Keratinocyte (primary cell): ENCODE data around the gene SPATC1L. TPM values are rescaled to one million over a fixed set of nuclear protein-coding genes. Genes with fewer than 3 reads are reported as not detected.

ENCODE experiments used
- DNase-seq: peaks from one replicate; pipeline ENCODE4 v3.0.0-alpha.2; 2011; ENCODE audit warnings: low read depth, missing footprints, low spot score
- FAIRE-seq: peaks from 2 replicates; lab custom pipeline; 2011; peaks lifted over from hg19 to GRCh38; lab: Jason Lieb, UNC
- H2AFZ ChIP-seq: 2 replicates; pipeline ENCODE4 v1.6.0; 2012; ENCODE audit warnings: low read length, control low read depth, inconsistent platforms; ENCODE audit not compliant: control insufficient read depth
- H3K27ac ChIP-seq: 2 replicates; pipeline ENCODE4 v1.5.1; 2011; ENCODE audit warnings: low read length; ENCODE audit not compliant: control insufficient read depth, insufficient read depth
- H3K27me3 ChIP-seq: 3 replicates; pipeline ENCODE4 v1.6.0; 2011; ENCODE audit warnings: low read length; ENCODE audit not compliant: control insufficient read depth, insufficient read depth; ENCODE audit errors: extremely low read depth
- H3K36me3 ChIP-seq, 2 experiments: 2 replicates in 1 of 2; 3 replicates in 1 of 2; pipeline ENCODE4 v1.5.1; 2011; ENCODE audit warnings: low read length in 2 of 2, mild to moderate bottlenecking in 1 of 2; ENCODE audit not compliant: control insufficient read depth in 2 of 2, insufficient read depth in 2 of 2; ENCODE audit errors: extremely low read depth in 1 of 2
- H3K4me1 ChIP-seq: 3 replicates; pipeline ENCODE4 v1.5.1; 2011; ENCODE audit warnings: low read length; ENCODE audit not compliant: control insufficient read depth, insufficient read depth; ENCODE audit errors: extremely low read depth
- H3K4me2 ChIP-seq: 3 replicates; pipeline ENCODE4 v1.6.0; 2011; ENCODE audit warnings: low read depth, low read length; ENCODE audit not compliant: control insufficient read depth, insufficient read depth; ENCODE audit errors: extremely low read depth
- H3K4me3 ChIP-seq, 3 experiments: fragments of 200-600 bp in 1 of 3; sonication (generic) in 1 of 3; 2 replicates in 2 of 3; 3 replicates in 1 of 3; pipeline ENCODE4 v1.5.1; 2011 to 2016; ENCODE audit warnings: low read length in 3 of 3, mild to moderate bottlenecking in 3 of 3, control low read depth in 2 of 3, inconsistent platforms in 1 of 3, low read depth in 1 of 3, mixed read lengths in 1 of 3, mixed run types in 1 of 3, moderate library complexity in 1 of 3; ENCODE audit not compliant: control insufficient read depth in 2 of 3, insufficient read depth in 2 of 3; ENCODE audit errors: extremely low read depth in 1 of 3
- H3K79me2 ChIP-seq: 2 replicates; pipeline ENCODE4 v1.6.0; 2012; ENCODE audit warnings: low read length; ENCODE audit not compliant: control insufficient read depth, insufficient read depth
- H3K9ac ChIP-seq: 3 replicates; pipeline ENCODE4 v1.6.0; 2011; ENCODE audit warnings: low read length; ENCODE audit not compliant: control insufficient read depth, insufficient read depth; ENCODE audit errors: extremely low read depth
- H3K9me1 ChIP-seq: 3 replicates; pipeline ENCODE4 v1.6.0; 2011; ENCODE audit warnings: low read length; ENCODE audit not compliant: control insufficient read depth, insufficient read depth; ENCODE audit errors: extremely low read depth
- H3K9me3 ChIP-seq: 2 replicates; pipeline ENCODE4 v1.5.1; 2012; ENCODE audit warnings: low read depth, low read length; ENCODE audit not compliant: control insufficient read depth
- H4K20me1 ChIP-seq: 3 replicates; pipeline ENCODE4 v1.6.0; 2011; ENCODE audit warnings: low read length; ENCODE audit not compliant: control insufficient read depth, insufficient read depth; ENCODE audit errors: extremely low read depth
- CTCF ChIP-seq, 3 experiments: IDR thresholded peaks in 1 of 3; conservative IDR thresholded peaks in 1 of 3; optimal IDR thresholded peaks in 1 of 3; 2 replicates in 2 of 3; 3 replicates in 1 of 3; pipeline versions ENCODE3 to v1.5.1; 2011; ENCODE audit warnings: low read length in 3 of 3, mild to moderate bottlenecking in 3 of 3, moderate library complexity in 2 of 3, control low read depth in 1 of 3, inconsistent platforms in 1 of 3; ENCODE audit not compliant: insufficient read depth in 2 of 3; ENCODE audit errors: extremely low read depth in 1 of 3
- EZH2 ChIP-seq: IDR thresholded peaks from one replicate; pipeline ENCODE4 v1.6.1; 2012; ENCODE audit warnings: inconsistent platforms, mild to moderate bottlenecking, low read length, moderate library complexity
- dilution Hi-C: fragments of 300-500 bp; cut with MboI; formaldehyde crosslinking; loops from one replicate; pipeline ENCODE4 v1.7.0; 2020; ENCODE audit warnings: low sequenced_read_pairs; ENCODE audit not compliant: extremely low pct_ligation_motif_present
- polyA plus RNA-seq, 5 experiments: library from polyadenylated mRNA; depleted of rRNA in 3 of 5; stranded (reverse) in 3 of 5; stranded (forward) in 1 of 5; unstranded in 1 of 5; fragments of >200 nt; gene quantifications; 1 replicate in 1 of 5; 2 replicates in 3 of 5; 3 replicates in 1 of 5; pipeline versions ENCODE4 v1.2.1 to v1.2.3, GENCODE V29; 2011 to 2012; ENCODE audit warnings: missing spikeins in 2 of 5, low read depth in 1 of 5, low replicate concordance in 1 of 5

Gene SPATC1L
- polyA plus RNA-seq, 1 donor (not counting 4 experiments of a cell fraction or from before 2014, with no cell fraction given) = 1.3 TPM

- H4K20me1 ChIP-seq = peaks cover 5% of the 10 kb centered on the region
- H3K27me3 ChIP-seq = no peaks in the 10 kb centered on the region
- H3K27ac ChIP-seq = peak overlapping the region; percentile 19
- dilution Hi-C loops = no loop called here
- no peaks in the 10 kb centered on the region for H3K79me2 ChIP-seq
- H3K4me1 ChIP-seq = peaks cover 23% of the 10 kb centered on the region
- peaks cover 26 to 30% of the 10 kb centered on the region in 2 experiments for H3K36me3 ChIP-seq
- DNase-seq = no peak
- H3K4me3 ChIP-seq = no peak overlapping the region
- no peak for TF ChIP-seq EZH2
- no peak for TF ChIP-seq CTCF (optimal IDR thresholded peaks at IDR 0.05 in 1 of 3, IDR thresholded peaks at IDR 0.05 in 1 of 3, conservative IDR thresholded peaks at IDR 0.05 in 1 of 3; ENCODE audit: extremely low read depth in 1 of 3, insufficient read depth in 2 of 3, low read length in 3 of 3)
- H3K9me3 ChIP-seq = no peaks in the 10 kb centered on the region
- H3K9ac ChIP-seq = no peak overlapping the region
- peak overlapping the region; percentile 18 for H3K4me2 ChIP-seq
- no peak for FAIRE-seq
- no peak overlapping the region for H2AFZ ChIP-seq
- H3K9me1 ChIP-seq = no peaks in the 10 kb centered on the region
These were observed 4.3 kb upstream of the SPATC1L start for GRCh38 chr21:46188226-46189212.

GRCh38 chr21:46187814-46188213 lies 3.6 kb upstream of the SPATC1L start:
- no peak overlapping the region for H3K27ac ChIP-seq
- no peaks in the 10 kb centered on the region for H3K9me1 ChIP-seq
- peaks cover 23% of the 10 kb centered on the region for H3K4me1 ChIP-seq
- H3K9me3 ChIP-seq = no peaks in the 10 kb centered on the region
- no peaks in the 10 kb centered on the region for H3K79me2 ChIP-seq
- H3K27me3 ChIP-seq = no peaks in the 10 kb centered on the region
- FAIRE-seq = no peak
- no peak overlapping the region for H3K4me3 ChIP-seq
- H3K9ac ChIP-seq = no peak overlapping the region
- no peak overlapping the region for H2AFZ ChIP-seq
- peaks cover 22 to 24% of the 10 kb centered on the region in 2 experiments for H3K36me3 ChIP-seq
- peaks cover 5% of the 10 kb centered on the region for H4K20me1 ChIP-seq
- DNase-seq = no peak
- no peak overlapping the region for H3K4me2 ChIP-seq
- dilution Hi-C loops = no loop called here
- TF ChIP-seq EZH2 = no peak
